Epithelial cell of esophagus (primary cell): ENCODE results near the gene CBLB.

Source experiments
- DNase-seq: peaks from one replicate; pipeline ENCODE4 v3.0.0; 2010; ENCODE audit warnings: low read depth
- H3K4me3 ChIP-seq: 2 replicates; pipeline ENCODE4 v1.5.1; 2011; ENCODE audit warnings: mild to moderate bottlenecking, low read length, control low read depth
- TF ChIP-seq, protein P1 (sequence below): IDR thresholded peaks from 2 replicates; pipeline ENCODE4 v1.5.1; 2011; ENCODE audit warnings: low read depth, mild to moderate bottlenecking, low read length, control low read depth, inconsistent platforms; ENCODE audit not compliant: insufficient read depth; ENCODE audit errors: missing control alignments

CBLB gene

DNA sequence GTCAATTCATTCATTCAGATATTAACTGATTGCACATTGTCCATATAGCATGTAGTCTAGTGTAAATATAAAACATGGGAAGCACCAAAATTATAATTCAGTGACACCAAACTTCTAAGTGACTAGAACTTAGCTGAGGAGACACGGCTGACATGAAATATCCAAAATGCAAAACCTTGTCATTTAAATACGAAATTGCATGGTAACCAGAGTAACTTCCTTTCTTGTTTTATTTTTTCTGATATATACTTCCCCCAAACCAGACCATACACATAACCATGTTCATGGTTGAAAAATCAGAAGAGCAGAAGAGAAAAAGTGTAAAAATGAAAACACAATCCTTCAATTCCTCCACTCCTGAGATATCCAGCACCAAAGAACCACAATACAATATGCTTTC lies 38.0 kb downstream of the CBLB start:
- H3K4me3 ChIP-seq: no peak overlapping the region
- TF ChIP-seq, protein P1, sequence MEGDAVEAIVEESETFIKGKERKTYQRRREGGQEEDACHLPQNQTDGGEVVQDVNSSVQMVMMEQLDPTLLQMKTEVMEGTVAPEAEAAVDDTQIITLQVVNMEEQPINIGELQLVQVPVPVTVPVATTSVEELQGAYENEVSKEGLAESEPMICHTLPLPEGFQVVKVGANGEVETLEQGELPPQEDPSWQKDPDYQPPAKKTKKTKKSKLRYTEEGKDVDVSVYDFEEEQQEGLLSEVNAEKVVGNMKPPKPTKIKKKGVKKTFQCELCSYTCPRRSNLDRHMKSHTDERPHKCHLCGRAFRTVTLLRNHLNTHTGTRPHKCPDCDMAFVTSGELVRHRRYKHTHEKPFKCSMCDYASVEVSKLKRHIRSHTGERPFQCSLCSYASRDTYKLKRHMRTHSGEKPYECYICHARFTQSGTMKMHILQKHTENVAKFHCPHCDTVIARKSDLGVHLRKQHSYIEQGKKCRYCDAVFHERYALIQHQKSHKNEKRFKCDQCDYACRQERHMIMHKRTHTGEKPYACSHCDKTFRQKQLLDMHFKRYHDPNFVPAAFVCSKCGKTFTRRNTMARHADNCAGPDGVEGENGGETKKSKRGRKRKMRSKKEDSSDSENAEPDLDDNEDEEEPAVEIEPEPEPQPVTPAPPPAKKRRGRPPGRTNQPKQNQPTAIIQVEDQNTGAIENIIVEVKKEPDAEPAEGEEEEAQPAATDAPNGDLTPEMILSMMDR: no peak
- DNase-seq: no peak

DNA sequence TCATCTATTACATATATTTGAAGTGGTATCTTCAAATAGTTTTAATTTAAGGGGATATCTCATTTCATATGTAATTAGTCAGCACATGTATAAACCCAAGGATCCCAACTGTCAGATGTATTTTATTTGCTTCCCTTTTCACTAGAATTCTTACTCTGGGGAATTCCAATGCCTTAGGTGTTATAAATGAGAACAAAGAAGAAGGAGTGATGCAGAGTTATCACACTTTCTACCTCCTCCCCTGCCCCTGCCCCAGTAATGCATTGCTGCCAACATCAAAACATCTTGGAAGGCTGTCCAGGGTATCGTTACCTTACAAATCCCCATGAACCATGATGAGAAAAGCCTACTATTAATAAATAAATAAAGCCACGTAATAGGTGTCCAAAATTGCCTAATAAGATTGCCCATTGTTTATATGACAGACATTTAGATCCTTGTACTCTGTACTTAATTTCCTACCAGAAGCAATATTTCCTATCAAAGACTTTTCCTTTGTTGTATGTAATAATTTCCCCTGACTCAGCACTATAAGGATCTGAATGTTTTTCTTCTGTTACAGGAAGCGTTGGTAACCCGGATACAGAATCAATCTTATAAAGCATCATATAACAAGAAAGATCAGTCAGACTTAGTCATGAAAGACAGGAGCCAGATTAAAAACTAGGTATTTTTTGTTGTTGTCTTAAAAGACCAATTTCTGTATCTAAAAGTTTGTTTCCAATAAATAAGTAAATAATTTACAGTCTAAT lies 38.8 kb downstream of the CBLB start:
- TF ChIP-seq, protein P1: no peak
- H3K4me3 ChIP-seq: no peak overlapping the region
- DNase-seq: peak; percentile 63

DNA sequence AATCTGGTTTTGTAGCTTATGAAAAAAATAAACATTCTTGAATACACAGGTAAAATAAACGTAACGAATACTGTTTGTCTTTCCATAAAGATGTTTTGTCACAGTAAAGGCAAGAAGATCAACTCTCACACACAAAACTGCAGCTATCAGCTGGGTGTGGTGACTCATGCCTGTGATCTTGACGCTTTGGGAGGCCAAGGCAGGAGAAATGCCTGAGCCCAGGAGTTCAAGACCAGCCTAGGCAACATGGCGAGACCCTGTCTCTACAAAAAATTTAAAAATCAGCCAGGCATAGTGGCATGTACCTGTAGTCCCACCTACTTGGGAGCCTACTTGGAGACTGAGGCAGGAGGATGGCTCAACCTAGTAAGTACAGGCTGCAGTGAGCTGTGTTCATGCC lies 39.6 kb downstream of the CBLB start:
- no peak overlapping the region for H3K4me3 ChIP-seq
- TF ChIP-seq, protein P1: no peak

DNA sequence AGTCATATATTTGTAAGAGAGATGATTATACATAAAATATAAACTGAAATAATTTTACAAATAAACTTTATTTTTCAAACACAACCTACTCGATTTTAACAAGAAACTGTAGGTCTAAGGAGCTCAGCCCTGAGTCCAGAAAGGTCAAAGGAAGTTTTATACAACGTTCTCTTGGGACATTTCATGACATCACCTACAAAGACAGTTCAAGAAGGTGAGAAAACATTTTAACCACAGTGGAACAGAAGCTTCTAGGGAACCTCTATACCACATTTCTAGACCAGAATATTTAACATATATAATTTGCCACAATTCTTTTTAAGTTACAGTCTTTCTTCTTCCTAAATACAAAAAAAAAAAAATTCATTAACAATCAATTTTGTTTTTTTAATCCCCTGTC lies 40.1 kb downstream of the CBLB start:
- H3K4me3 ChIP-seq: no peak overlapping the region
- no peak for DNase-seq
- TF ChIP-seq, protein P1: no peak

More for the DNA sequence above, 39.6 kb downstream of the CBLB start:
- DNase-seq: no peak

DNA sequence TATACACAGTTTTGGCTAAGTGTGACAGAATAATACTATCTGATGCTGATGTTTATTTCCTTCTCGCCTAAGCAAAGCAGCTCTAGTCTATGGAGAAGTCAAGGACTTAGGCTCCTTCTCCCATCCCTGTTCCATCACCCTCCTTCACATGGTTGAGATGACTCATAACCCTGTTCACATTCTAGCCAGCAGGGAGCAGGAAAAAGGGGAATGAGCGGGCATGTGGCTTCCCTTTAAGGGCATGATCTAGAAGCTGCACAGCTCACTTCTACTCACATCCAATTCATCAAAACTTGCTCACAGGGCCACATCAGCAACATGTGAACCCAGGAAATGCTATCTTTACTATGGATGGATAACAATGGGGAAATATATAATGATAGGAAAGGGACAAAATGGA lies 40.9 kb downstream of the CBLB start:
- DNase-seq: peak; percentile 84
- H3K4me3 ChIP-seq: no peak overlapping the region
- TF ChIP-seq, protein P1: peak; percentile 72

DNA sequence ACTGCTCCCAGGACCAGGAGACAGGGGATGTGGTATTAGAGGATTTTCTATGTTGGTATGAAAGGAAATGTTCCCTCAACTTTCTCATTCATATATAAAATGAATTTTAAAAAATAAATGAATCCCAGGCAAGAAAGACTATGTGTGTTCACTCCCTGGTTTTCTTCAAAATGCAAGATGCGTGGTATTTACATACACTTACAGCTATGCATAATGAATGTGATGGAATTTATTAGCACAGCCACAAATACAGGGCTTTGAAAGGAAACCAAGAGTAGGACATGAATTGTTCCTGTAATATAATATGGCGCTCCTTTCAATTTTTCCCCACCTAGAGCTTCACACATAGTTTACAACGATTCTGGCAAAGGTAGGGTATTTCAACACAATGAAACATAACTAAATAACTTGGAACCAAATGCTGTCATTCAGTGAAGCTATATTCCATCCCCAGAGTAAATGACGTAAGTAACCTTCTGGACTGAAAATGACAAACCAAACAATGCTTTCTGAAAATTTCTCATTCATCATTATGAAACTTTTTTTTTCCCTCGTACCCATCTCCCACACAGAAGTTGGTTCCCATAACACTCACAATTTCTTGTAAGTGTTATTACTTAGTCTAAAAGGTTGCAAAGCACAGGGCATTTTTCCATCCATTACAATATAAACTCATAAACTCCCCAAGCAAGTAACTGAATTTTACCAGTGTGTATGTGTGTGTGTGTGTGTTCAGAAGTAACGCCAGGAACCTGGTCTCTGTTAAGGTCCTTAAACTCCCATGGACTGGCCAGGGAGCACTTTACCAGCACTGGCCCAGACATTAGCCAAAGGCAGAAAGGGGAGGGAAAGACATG lies 41.8 kb downstream of the CBLB start:
- DNase-seq: no peak
- TF ChIP-seq, protein P1: no peak
- H3K4me3 ChIP-seq: no peak overlapping the region
